Testis (tissue), 3 donors: Measurements from ENCODE around the gene CLNS1A. TPM values are rescaled to one million over a fixed set of nuclear protein-coding genes. Genes with fewer than 3 reads are reported as not detected.
"Not testable (repeated sequence)": the region's sequence is repeated elsewhere in the genome, so short reads cannot be mapped to it uniquely, and the experiment has no call there.

Experiments used
- DNase-seq: peaks from one replicate; pipeline ENCODE4 v3.0.0-alpha.2; 2019
- H3K27ac ChIP-seq, 2 donors: fragments of 200-600 bp; sonication (generic); one replicate each; pipeline ENCODE4 v1.5.1; 2019
- H3K27me3 ChIP-seq: fragments of 200-600 bp; sonication (generic); one replicate; pipeline ENCODE4 v1.5.1; 2019
- H3K36me3 ChIP-seq: fragments of 200-600 bp; sonication (generic); one replicate; pipeline ENCODE4 v1.5.1; 2017; ENCODE audit warnings: low read depth; ENCODE audit errors: missing control alignments
- H3K4me1 ChIP-seq: fragments of 200-600 bp; sonication (generic); one replicate; pipeline ENCODE4 v1.5.1; 2019
- H3K4me3 ChIP-seq, 2 donors: fragments of 200-600 bp; sonication (generic); one replicate each; pipeline ENCODE4 v1.5.1; 2017 to 2019
- H3K9me3 ChIP-seq: fragments of 200-600 bp; sonication (generic); one replicate; pipeline ENCODE4 v1.5.1; 2017
- POLR2A ChIP-seq: fragments of 450-650 bp; IDR thresholded peaks from one replicate; pipeline ENCODE4 v1.6.1; 2017; ENCODE audit warnings: antibody characterized with exemption, mild to moderate bottlenecking, moderate library complexity
- WGBS, 2 donors: methylation state at CpG; one replicate each; pipeline ENCODE4 v1.1.5; 2018; 5-methylcytosine and 5-hydroxymethylcytosine counted together
- intact Hi-C: fragments of 100-400 bp; cut with DNase I; formaldehyde crosslinking; loops from one replicate; pipeline ENCODE4 v1.15.1; 2023; ENCODE audit warnings: low total_unique reads
- polyA plus RNA-seq: library from polyadenylated mRNA; stranded (reverse); fragments of 350-450 nt; fragmentation: Illumina TruSeq; extraction: RNeasy Lipid Tissue Mini Kit (QIAGEN cat#74804); gene quantifications from one replicate; pipeline ENCODE4 v1.2.3, GENCODE V29; 2014; ENCODE audit warnings: low read depth, low replicate concordance; ENCODE audit not compliant: insufficient read depth
- small RNA-seq, 2 donors: library from RNA; depleted of rRNA; stranded (forward); fragments of <200 nt; gene quantifications; one replicate each; pipeline ENCODE3, GENCODE V24; 2016
- total RNA-seq, 2 donors: library from RNA; depleted of rRNA; stranded (reverse); fragments of >200 nt; gene quantifications; one replicate each; pipeline ENCODE4 v1.2.3, GENCODE V29; 2016
- TF ChIP-seq, protein P1 (sequence below), 3 experiments: fragments of 450-650 bp in 2 of 3; fragments of 200-600 bp in 1 of 3; sonication (generic) in 1 of 3; IDR thresholded peaks; one replicate each; pipeline ENCODE4 v1.5.1; 2016 to 2019; ENCODE audit warnings: antibody characterized with exemption in 3 of 3, mild to moderate bottlenecking in 2 of 3, moderate library complexity in 1 of 3

CLNS1A gene
- total and polyA plus RNA-seq, 3 donors from 2014 or later = 42.6 to 101 (median 92.6) TPM

DNA sequence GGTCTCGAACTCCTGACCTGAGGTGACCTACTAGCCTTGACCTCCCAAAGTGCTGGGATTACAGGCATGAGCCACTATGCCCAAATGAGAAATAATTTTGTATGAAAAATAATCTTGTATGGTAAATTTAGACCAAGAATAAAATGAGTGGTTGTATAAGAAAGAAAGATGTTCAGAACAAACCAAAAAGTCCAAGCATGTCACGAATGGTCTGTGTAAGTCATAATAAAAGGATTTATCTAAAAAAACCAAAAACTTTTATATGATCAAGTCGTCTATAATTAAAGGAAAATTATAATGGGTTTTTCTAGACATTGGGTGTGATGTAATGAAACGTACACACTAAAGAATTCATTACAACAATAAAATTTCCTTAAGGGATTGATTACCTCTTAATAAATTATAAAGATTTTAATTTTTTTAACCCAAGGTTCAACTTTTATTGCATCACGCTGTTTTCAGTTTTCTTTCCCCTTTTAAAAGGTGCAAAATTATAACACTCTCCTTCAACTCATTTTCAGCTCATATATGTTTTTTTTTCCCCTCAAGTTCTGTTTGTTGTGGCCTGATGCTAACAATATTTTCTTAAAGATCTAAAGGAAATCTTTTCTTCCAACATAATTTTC, 56.8 kb downstream of the CLNS1A start:
- H3K27ac ChIP-seq = no peak overlapping the region
- peaks cover 7% of the 10 kb centered on the region for H3K4me1 ChIP-seq
- DNase-seq = no peak
- H3K27me3 ChIP-seq = no peaks in the 10 kb centered on the region
- no peaks in the 10 kb centered on the region for H3K36me3 ChIP-seq
- intact Hi-C loops = no loop called here
- H3K9me3 ChIP-seq = no peaks in the 10 kb centered on the region
- no peak overlapping the region for H3K4me3 ChIP-seq
- WGBS, 2 donors = 89 to 92% methylated on average over 5 of the region's 5 CpGs
- no peak for TF ChIP-seq POLR2A

- 33 to 38% methylated on average over 1 of the region's 1 CpG for WGBS, 2 donors
Observed at GRCh38 chr11:77575428-77575827, 62.2 kb downstream of the CLNS1A start.

DNA sequence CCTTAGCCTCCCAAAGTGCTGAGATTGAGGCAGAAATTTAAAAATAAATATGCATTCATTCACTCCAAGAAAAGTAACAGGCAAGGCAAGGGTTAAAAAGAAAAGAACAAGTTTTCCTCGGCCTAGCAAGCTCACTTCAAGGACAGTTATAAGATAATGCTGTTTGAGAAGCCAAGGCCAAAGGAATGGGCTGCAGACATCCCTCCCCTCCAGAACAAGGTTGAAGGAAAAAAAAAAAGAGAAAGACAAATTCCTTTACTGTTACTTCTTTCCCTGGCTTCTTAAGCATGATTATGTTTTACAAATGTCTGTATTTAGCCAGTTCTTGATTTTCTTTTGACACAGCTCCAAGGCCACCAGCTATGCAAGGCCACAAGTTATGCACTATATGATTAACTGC, 66.7 kb downstream of the CLNS1A start:
- WGBS, 2 donors = 28 to 60% methylated on average over 1 of the region's 1 CpG
- DNase-seq = peak; percentile 33
- peak overlapping the region; percentile 79 to 88 for H3K27ac ChIP-seq
- H3K36me3 ChIP-seq, H3K4me3 ChIP-seq, H3K27me3 ChIP-seq, H3K9me3 ChIP-seq, intact Hi-C loops: not testable (repeated sequence)
- H3K4me1 ChIP-seq = peaks cover 45% of the 10 kb centered on the region

More at GRCh38 chr11:77575428-77575827, 62.2 kb downstream of the CLNS1A start:
- H3K36me3 ChIP-seq, H3K27me3 ChIP-seq, intact Hi-C loops, H3K27ac ChIP-seq, H3K9me3 ChIP-seq, DNase-seq, H3K4me3 ChIP-seq: not testable (repeated sequence)
- H3K4me1 ChIP-seq = peaks cover 34% of the 10 kb centered on the region

DNA sequence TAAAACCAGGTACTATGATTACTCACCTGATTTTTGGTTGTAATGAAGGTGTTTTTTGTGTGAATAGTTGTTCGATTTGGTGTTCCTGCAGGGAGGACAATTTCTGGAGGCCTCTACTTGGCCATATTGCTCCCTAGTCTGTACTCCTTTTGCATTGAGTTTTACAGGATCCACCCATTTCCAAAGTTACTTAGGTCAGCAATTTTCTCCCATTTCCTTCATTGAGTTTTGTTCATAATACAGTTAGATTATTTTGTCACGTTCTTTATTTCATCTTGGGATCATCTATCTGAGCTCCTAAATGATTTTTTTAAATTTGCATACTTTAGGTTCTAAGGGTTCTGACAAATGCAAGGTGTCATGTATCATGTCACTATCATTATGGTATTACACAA, 67.9 kb downstream of the CLNS1A start:
- Histone ChIP-seq H3K9me3 (no peaks in the 10 kb centered on the region), H3K27me3 (no peaks in the 10 kb centered on the region), H3K4me1 (peaks cover 37% of the 10 kb centered on the region), H3K27ac (no peak overlapping the region), H3K36me3 (no peaks in the 10 kb centered on the region), H3K4me3 (no peak overlapping the region)
- TF ChIP-seq, protein P1, sequence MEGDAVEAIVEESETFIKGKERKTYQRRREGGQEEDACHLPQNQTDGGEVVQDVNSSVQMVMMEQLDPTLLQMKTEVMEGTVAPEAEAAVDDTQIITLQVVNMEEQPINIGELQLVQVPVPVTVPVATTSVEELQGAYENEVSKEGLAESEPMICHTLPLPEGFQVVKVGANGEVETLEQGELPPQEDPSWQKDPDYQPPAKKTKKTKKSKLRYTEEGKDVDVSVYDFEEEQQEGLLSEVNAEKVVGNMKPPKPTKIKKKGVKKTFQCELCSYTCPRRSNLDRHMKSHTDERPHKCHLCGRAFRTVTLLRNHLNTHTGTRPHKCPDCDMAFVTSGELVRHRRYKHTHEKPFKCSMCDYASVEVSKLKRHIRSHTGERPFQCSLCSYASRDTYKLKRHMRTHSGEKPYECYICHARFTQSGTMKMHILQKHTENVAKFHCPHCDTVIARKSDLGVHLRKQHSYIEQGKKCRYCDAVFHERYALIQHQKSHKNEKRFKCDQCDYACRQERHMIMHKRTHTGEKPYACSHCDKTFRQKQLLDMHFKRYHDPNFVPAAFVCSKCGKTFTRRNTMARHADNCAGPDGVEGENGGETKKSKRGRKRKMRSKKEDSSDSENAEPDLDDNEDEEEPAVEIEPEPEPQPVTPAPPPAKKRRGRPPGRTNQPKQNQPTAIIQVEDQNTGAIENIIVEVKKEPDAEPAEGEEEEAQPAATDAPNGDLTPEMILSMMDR (IDR thresholded peaks at IDR 0.05) = no peak
- intact Hi-C loops = no loop called here
- DNase-seq = no peak
- WGBS, 2 donors = 58 to 80% methylated on average over 2 of the region's 2 CpGs

DNA sequence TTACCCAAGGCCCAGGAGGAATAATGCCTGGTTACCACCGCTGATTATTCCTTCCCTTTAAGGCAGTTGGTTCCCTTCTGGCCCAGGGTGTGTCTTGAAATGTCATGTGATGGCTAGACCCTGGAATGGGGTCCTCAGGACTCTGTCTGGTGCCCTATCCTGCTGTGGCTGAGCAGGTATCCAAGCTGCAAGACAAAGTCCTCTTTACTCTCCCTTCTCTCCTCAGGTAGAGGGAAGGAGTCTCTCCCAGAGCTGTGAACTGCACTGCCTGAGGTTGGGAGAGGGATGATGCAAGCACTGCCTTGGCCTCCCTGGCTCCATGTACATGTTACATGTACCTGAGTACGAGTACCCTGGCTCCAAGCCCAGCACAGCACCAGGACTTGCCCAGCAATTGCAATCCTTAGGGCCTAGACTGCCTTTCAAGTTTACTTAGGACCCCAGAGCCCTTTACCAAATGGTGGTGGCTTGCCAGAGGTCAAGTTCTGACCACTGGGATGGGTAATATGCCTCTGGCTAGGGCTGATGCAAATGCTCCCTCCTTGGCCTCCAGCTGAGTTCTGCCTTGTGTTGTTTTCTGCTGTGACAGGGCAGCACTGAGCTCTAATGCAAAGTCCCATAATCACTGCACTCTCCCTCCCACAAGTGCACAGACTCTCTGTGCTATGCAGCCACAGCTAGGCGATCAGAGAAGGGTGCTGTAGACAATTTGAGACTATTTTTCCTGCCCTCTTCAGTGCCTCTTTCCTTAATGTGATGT, 68.5 kb downstream of the CLNS1A start:
- DNase-seq = peak; percentile 43
- intact Hi-C loops = no loop called here
- Histone ChIP-seq H3K27me3 (no peaks in the 10 kb centered on the region), H3K27ac (no peak overlapping the region), H3K36me3 (no peaks in the 10 kb centered on the region), H3K9me3 (no peaks in the 10 kb centered on the region), H3K4me1 (peaks cover 36% of the 10 kb centered on the region), H3K4me3 (no peak overlapping the region)
- TF ChIP-seq, protein P1 (IDR thresholded peaks at IDR 0.05) = no peak
- no peak for TF ChIP-seq POLR2A
- 67% methylated on average over 3 of the region's 3 CpGs for WGBS, 2 donors

GRCh38 chr11:77568306-77568705, 69.3 kb downstream of the CLNS1A start:
- Histone ChIP-seq H3K36me3 (no peaks in the 10 kb centered on the region), H3K9me3 (no peaks in the 10 kb centered on the region), H3K4me1 (peaks cover 36% of the 10 kb centered on the region), H3K27ac (no peak overlapping the region), H3K27me3 (no peaks in the 10 kb centered on the region), H3K4me3 (no peak overlapping the region)
- no peak for DNase-seq
- 80 to 81% methylated on average over 1 to 4 of the region's 4 CpGs for WGBS, 2 donors
- intact Hi-C loops = no loop called here
- TF ChIP-seq, protein P1 (IDR thresholded peaks at IDR 0.05) = no peak
- no peak for TF ChIP-seq POLR2A

Small RNAs within 50 kb of the gene (small RNA-seq; reads per million reads assigned to genes)
- 0 reads per million in 2 donors for gene RNU7-59P

Other genes starting within 250 kb of the CLNS1A start
- 10 to 100 TPM; 63.2 to 80.9 TPM for gene PAK1, start 163.7 kb downstream of the CLNS1A start, total RNA-seq
- gene PAK1, start 163.7 kb downstream of the CLNS1A start, polyA plus RNA-seq = 60.1 TPM
- gene AQP11, start 47.8 kb downstream of the CLNS1A start, total RNA-seq = 10 to 100 TPM; 16.0 to 21.1 TPM
- 14.5 TPM for gene AQP11, start 47.8 kb downstream of the CLNS1A start, polyA plus RNA-seq
- gene RSF1, start 182.9 kb upstream of the CLNS1A start, total RNA-seq = 100 to 1,000 TPM in 1 of 2 donors, 10 to 100 TPM in 1; 94.6 to 168 TPM
- gene RSF1, start 182.9 kb upstream of the CLNS1A start, polyA plus RNA-seq = 17.7 TPM
- 10 to 100 TPM; 20.2 to 22.0 TPM for gene AAMDC, start 183.3 kb upstream of the CLNS1A start, total RNA-seq
- 56.6 TPM for gene AAMDC, start 183.3 kb upstream of the CLNS1A start, polyA plus RNA-seq